Lower leg skin (tissue), 3 donors: Measurements from ENCODE around the gene NOX3.

Experiments
- POLR2A ChIP-seq, 2 donors: fragments of 450-650 bp; IDR thresholded peaks; one replicate each; pipeline ENCODE4 v1.6.1; 2016 to 2017; ENCODE audit warnings: antibody characterized with exemption in 2 of 2, mild to moderate bottlenecking in 1 of 2, moderate library complexity in 1 of 2
- TF ChIP-seq, protein P1 (sequence below), 3 donors: fragments of 450-650 bp; IDR thresholded peaks; one replicate each; pipeline ENCODE4 v1.5.1; 2016; ENCODE audit warnings: antibody characterized with exemption in 3 of 3, mild to moderate bottlenecking in 3 of 3, moderate library complexity in 2 of 3

DNA sequence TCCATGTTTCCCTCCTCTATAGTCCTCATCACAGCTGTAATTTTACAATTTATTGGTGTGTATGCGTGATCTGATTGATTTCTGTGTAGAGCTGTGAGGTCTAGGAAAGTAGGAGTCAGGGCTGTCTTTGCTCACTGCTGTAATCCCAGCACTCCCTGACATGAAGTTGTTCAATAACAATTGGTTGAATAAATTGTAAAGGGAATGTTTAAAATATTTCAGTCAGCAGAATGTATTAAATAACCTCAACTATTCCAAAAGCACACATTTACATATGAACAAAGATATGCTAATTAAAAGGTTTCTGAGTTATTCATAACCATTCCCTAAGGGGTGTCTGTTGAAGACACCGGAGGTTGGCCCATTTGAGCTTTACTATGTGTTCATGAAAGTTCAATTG, 31.5 kb downstream of the NOX3 start:
- TF ChIP-seq, protein P1, sequence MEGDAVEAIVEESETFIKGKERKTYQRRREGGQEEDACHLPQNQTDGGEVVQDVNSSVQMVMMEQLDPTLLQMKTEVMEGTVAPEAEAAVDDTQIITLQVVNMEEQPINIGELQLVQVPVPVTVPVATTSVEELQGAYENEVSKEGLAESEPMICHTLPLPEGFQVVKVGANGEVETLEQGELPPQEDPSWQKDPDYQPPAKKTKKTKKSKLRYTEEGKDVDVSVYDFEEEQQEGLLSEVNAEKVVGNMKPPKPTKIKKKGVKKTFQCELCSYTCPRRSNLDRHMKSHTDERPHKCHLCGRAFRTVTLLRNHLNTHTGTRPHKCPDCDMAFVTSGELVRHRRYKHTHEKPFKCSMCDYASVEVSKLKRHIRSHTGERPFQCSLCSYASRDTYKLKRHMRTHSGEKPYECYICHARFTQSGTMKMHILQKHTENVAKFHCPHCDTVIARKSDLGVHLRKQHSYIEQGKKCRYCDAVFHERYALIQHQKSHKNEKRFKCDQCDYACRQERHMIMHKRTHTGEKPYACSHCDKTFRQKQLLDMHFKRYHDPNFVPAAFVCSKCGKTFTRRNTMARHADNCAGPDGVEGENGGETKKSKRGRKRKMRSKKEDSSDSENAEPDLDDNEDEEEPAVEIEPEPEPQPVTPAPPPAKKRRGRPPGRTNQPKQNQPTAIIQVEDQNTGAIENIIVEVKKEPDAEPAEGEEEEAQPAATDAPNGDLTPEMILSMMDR (IDR thresholded peaks at IDR 0.05) = no peak
- TF ChIP-seq POLR2A (IDR thresholded peaks at IDR 0.05) = no peak
